ENCODE measurements around the gene BUD13. TPM values are rescaled to one million over a fixed set of nuclear protein-coding genes. Genes with fewer than 3 reads are reported as not detected.
"Not testable (repeated sequence)": the region's sequence is repeated elsewhere in the genome, so short reads cannot be mapped to it uniquely, and the experiment has no call there.

BUD13 gene
- total RNA-seq, 1 donor from 2014 or later, result 18.8 TPM

GRCh38 chr11:116808262-116809175 lies 35.7 kb upstream of the BUD13 start:
- Histone ChIP-seq H3K27ac (ENCODE audit: low read depth, low read length) (no peak overlapping the region), H3K4me3 (ENCODE audit: low read length in 3 of 3) (no peak overlapping the region), H3K9me3 (ENCODE audit: control insufficient read depth in 3 of 3, low read length in 3 of 3) (no peaks in the 10 kb centered on the region), H3K9ac (ENCODE audit: low read depth in 1 of 3, low read length in 3 of 3) (no peak overlapping the region), H3K27me3 (ENCODE audit: control insufficient read depth in 3 of 3, insufficient read depth in 3 of 3, low read length in 3 of 3) (no peaks in the 10 kb centered on the region), H3K36me3 (ENCODE audit: control insufficient read depth in 3 of 3, insufficient read depth in 3 of 3, low read length in 3 of 3) (no peaks in the 10 kb centered on the region), H3K4me1 (ENCODE audit: control insufficient read depth in 3 of 3, insufficient read depth in 3 of 3, low read length in 3 of 3) (no peaks in the 10 kb centered on the region)

- no peaks in the 10 kb centered on the region for H3K9me3 ChIP-seq (ENCODE audit: control insufficient read depth in 3 of 3, low read length in 3 of 3)
- H3K27me3 ChIP-seq (ENCODE audit: control insufficient read depth in 3 of 3, insufficient read depth in 3 of 3, low read length in 3 of 3), result no peaks in the 10 kb centered on the region
- no peaks in the 10 kb centered on the region for H3K4me1 ChIP-seq (ENCODE audit: control insufficient read depth in 3 of 3, insufficient read depth in 3 of 3, low read length in 3 of 3)
- no peak overlapping the region for H3K27ac ChIP-seq (ENCODE audit: low read depth, low read length)
- H3K36me3 ChIP-seq (ENCODE audit: control insufficient read depth in 3 of 3, insufficient read depth in 3 of 3, low read length in 3 of 3), result no peaks in the 10 kb centered on the region
- no peak overlapping the region for H3K9ac ChIP-seq (ENCODE audit: low read depth in 1 of 3, low read length in 3 of 3)
- no peak overlapping the region for H3K4me3 ChIP-seq (ENCODE audit: low read length in 3 of 3)
These were observed 34.9 kb upstream of the BUD13 start for GRCh38 chr11:116807601-116808261.

DNA sequence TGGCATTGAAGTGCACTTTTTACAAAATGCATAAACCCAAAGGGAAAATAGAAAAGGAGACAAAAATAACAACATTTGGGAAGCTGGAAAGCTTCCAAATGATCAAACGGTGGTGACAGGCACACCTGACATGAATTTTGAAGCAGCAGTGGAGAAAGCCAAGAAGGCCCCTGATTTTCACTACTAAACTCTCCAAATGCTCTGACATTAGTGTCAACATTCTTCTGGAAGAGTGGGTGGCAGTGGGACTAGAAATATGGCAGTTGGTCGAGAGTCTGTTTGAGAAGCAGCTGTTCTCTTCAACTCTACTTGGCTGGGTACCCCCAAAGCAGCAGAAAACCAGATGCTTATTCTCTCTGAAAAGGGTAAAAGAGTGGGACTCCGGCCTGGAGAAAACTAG lies 31.2 kb upstream of the BUD13 start:
- H3K27me3 ChIP-seq (ENCODE audit: control insufficient read depth in 3 of 3, insufficient read depth in 3 of 3, low read length in 3 of 3), result peaks cover 0 to 2% (median 0%) of the 10 kb centered on the region in 3 donors
- H3K4me1 ChIP-seq (ENCODE audit: control insufficient read depth in 3 of 3, insufficient read depth in 3 of 3, low read length in 3 of 3), result no peaks in the 10 kb centered on the region
- H3K9me3 ChIP-seq (ENCODE audit: control insufficient read depth in 3 of 3, low read length in 3 of 3), result no peaks in the 10 kb centered on the region
- H3K4me3 ChIP-seq (ENCODE audit: low read length in 3 of 3), result no peak overlapping the region
- H3K36me3 ChIP-seq (ENCODE audit: control insufficient read depth in 3 of 3, insufficient read depth in 3 of 3, low read length in 3 of 3), result no peaks in the 10 kb centered on the region
- no peak overlapping the region for H3K27ac ChIP-seq (ENCODE audit: low read depth, low read length)
- no peak overlapping the region for H3K9ac ChIP-seq (ENCODE audit: low read depth in 1 of 3, low read length in 3 of 3)

DNA sequence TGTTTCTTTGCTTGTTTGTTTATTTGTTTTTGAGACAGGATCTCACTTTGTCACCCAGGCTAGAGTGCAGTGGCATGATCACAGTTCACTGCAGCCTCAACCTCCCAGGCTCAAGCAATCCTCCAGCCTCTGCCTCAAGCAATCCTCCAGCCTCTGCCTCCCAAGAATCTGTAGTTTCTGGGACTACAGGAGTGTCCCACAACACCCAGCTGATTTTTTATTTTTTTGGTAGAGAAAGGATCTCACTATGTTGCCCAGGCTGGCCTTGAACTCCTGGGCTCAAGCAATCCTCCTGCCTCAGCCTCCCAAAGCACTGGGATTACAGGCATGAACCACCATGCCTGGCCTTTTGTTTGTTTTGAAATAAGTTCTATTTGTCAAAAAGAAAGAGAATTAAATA lies 28.9 kb upstream of the BUD13 start:
- H3K27ac ChIP-seq (ENCODE audit: low read depth, low read length); H3K4me1 ChIP-seq (ENCODE audit: control insufficient read depth in 3 of 3, insufficient read depth in 3 of 3, low read length in 3 of 3); H3K9ac ChIP-seq (ENCODE audit: low read depth in 1 of 3, low read length in 3 of 3); H3K36me3 ChIP-seq (ENCODE audit: control insufficient read depth in 3 of 3, insufficient read depth in 3 of 3, low read length in 3 of 3); H3K4me3 ChIP-seq (ENCODE audit: low read length in 3 of 3); H3K27me3 ChIP-seq (ENCODE audit: control insufficient read depth in 3 of 3, insufficient read depth in 3 of 3, low read length in 3 of 3); H3K9me3 ChIP-seq (ENCODE audit: control insufficient read depth in 3 of 3, low read length in 3 of 3): not testable (repeated sequence)

- Histone ChIP-seq H3K27me3 (ENCODE audit: control insufficient read depth in 3 of 3, insufficient read depth in 3 of 3, low read length in 3 of 3) (peaks cover 0 to 2% (median 0%) of the 10 kb centered on the region in 3 donors), H3K4me3 (ENCODE audit: low read length in 3 of 3) (no peak overlapping the region), H3K4me1 (ENCODE audit: control insufficient read depth in 3 of 3, insufficient read depth in 3 of 3, low read length in 3 of 3) (no peaks in the 10 kb centered on the region), H3K9ac (ENCODE audit: low read depth in 1 of 3, low read length in 3 of 3) (no peak overlapping the region), H3K9me3 (ENCODE audit: control insufficient read depth in 3 of 3, low read length in 3 of 3) (no peaks in the 10 kb centered on the region), H3K36me3 (ENCODE audit: control insufficient read depth in 3 of 3, insufficient read depth in 3 of 3, low read length in 3 of 3) (no peaks in the 10 kb centered on the region), H3K27ac (ENCODE audit: low read depth, low read length) (no peak overlapping the region)
These were observed 27.8 kb upstream of the BUD13 start for GRCh38 chr11:116800610-116801009.

DNA sequence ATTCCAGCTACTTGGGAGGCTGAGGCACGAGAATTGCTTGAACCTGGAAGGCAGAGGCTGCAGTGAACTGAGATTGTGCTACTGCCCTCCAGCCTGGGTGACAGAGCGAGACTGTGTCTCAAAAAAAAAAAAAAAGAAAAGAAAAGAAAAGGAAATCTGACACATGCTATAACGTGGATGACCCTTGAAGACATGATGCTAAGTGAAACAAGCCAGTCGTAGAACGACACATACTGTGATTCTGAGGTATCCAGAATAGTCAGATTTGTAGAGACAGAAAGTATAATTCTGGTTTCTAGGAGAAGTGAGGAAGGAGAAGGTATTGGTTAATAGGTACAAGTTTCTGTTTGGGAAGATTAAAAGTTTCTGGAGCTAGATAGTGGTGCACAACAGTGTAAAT lies 25.6 kb upstream of the BUD13 start:
- H3K4me1 ChIP-seq (ENCODE audit: control insufficient read depth in 3 of 3, insufficient read depth in 3 of 3, low read length in 3 of 3), result no peaks in the 10 kb centered on the region
- H3K9me3 ChIP-seq (ENCODE audit: control insufficient read depth in 3 of 3, low read length in 3 of 3), result no peaks in the 10 kb centered on the region
- H3K27me3 ChIP-seq (ENCODE audit: control insufficient read depth in 3 of 3, insufficient read depth in 3 of 3, low read length in 3 of 3), result peaks cover 0 to 2% (median 0%) of the 10 kb centered on the region in 3 donors
- H3K4me3 ChIP-seq (ENCODE audit: low read length in 3 of 3), result no peak overlapping the region
- H3K36me3 ChIP-seq (ENCODE audit: control insufficient read depth in 3 of 3, insufficient read depth in 3 of 3, low read length in 3 of 3), result no peaks in the 10 kb centered on the region
- H3K9ac ChIP-seq (ENCODE audit: low read depth in 1 of 3, low read length in 3 of 3), result no peak overlapping the region
- H3K27ac ChIP-seq (ENCODE audit: low read depth, low read length), result no peak overlapping the region

GRCh38 chr11:116797816-116798215 lies 25.0 kb upstream of the BUD13 start:
- Histone ChIP-seq H3K27me3 (ENCODE audit: control insufficient read depth in 3 of 3, insufficient read depth in 3 of 3, low read length in 3 of 3) (peaks cover 0 to 2% (median 0%) of the 10 kb centered on the region in 3 donors), H3K27ac (ENCODE audit: low read depth, low read length) (no peak overlapping the region)

GRCh38 chr11:116796548-116796947 lies 23.8 kb upstream of the BUD13 start:
- no peak overlapping the region for H3K4me3 ChIP-seq (ENCODE audit: low read length in 3 of 3)
- no peak overlapping the region for H3K9ac ChIP-seq (ENCODE audit: low read depth in 1 of 3, low read length in 3 of 3)
- H3K27me3 ChIP-seq (ENCODE audit: control insufficient read depth in 3 of 3, insufficient read depth in 3 of 3, low read length in 3 of 3), result peaks cover 0 to 2% (median 0%) of the 10 kb centered on the region in 3 donors
- no peak overlapping the region for H3K27ac ChIP-seq (ENCODE audit: low read depth, low read length)
- no peaks in the 10 kb centered on the region for H3K9me3 ChIP-seq (ENCODE audit: control insufficient read depth in 3 of 3, low read length in 3 of 3)
- H3K4me1 ChIP-seq (ENCODE audit: control insufficient read depth in 3 of 3, insufficient read depth in 3 of 3, low read length in 3 of 3), result peaks cover 1 to 3% (median 2%) of the 10 kb centered on the region in 3 donors
- H3K36me3 ChIP-seq (ENCODE audit: control insufficient read depth in 3 of 3, insufficient read depth in 3 of 3, low read length in 3 of 3), result no peaks in the 10 kb centered on the region

More at GRCh38 chr11:116797816-116798215, 25.0 kb upstream of the BUD13 start:
- H3K36me3 ChIP-seq (ENCODE audit: control insufficient read depth in 3 of 3, insufficient read depth in 3 of 3, low read length in 3 of 3), result no peaks in the 10 kb centered on the region
- no peaks in the 10 kb centered on the region for H3K4me1 ChIP-seq (ENCODE audit: control insufficient read depth in 3 of 3, insufficient read depth in 3 of 3, low read length in 3 of 3)
- no peak overlapping the region for H3K9ac ChIP-seq (ENCODE audit: low read depth in 1 of 3, low read length in 3 of 3)
- no peak overlapping the region for H3K4me3 ChIP-seq (ENCODE audit: low read length in 3 of 3)
- no peaks in the 10 kb centered on the region for H3K9me3 ChIP-seq (ENCODE audit: control insufficient read depth in 3 of 3, low read length in 3 of 3)

DNA sequence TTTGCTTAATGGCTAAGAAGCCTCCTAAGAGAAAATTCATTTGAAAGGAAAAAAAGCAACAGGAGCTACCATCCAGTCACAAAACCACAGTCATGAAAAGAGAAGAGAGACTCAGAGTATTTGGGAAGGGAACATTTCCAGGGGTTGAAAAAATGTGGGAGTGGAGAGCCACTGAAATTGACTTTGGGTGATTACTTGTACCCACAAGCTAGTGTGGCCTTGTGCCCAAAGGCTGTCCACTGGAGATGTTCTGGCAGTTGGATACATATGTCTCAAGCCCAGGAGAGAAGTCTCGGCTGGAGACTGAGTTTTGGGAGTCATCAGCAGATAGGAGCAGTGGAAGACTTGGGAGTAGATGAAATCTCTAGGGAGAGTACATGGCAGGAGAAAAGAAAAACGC lies 22.1 kb upstream of the BUD13 start:
- no peak overlapping the region for H3K27ac ChIP-seq (ENCODE audit: low read depth, low read length)
- H3K4me3 ChIP-seq (ENCODE audit: low read length in 3 of 3), result no peak overlapping the region
- peaks cover 5 to 10% (median 7%) of the 10 kb centered on the region in 3 donors for H3K4me1 ChIP-seq (ENCODE audit: control insufficient read depth in 3 of 3, insufficient read depth in 3 of 3, low read length in 3 of 3)
- H3K9ac ChIP-seq (ENCODE audit: low read depth in 1 of 3, low read length in 3 of 3), result no peak overlapping the region
- H3K9me3 ChIP-seq (ENCODE audit: control insufficient read depth in 3 of 3, low read length in 3 of 3), result no peaks in the 10 kb centered on the region
- peaks cover 0 to 3% (median 0%) of the 10 kb centered on the region in 3 donors for H3K27me3 ChIP-seq (ENCODE audit: control insufficient read depth in 3 of 3, insufficient read depth in 3 of 3, low read length in 3 of 3)
- H3K36me3 ChIP-seq (ENCODE audit: control insufficient read depth in 3 of 3, insufficient read depth in 3 of 3, low read length in 3 of 3), result no peaks in the 10 kb centered on the region

DNA sequence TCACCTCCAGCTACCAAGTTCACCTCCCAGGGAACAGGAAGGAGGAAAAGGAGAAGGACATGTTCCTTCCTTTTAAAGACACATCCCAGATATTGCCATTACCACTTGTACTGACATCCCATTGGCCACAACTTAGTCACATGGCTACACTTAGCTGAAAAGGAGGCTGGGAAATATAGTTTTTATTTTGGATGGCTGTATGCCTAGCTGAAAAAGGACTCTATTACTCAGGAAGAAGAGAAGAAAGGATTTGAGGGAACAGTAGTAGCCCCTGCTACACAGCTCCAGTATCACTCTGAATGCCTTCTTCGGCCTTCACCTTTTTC lies 20.9 kb upstream of the BUD13 start:
- no peak overlapping the region for H3K9ac ChIP-seq (ENCODE audit: low read depth in 1 of 3, low read length in 3 of 3)
- H3K4me1 ChIP-seq (ENCODE audit: control insufficient read depth in 3 of 3, insufficient read depth in 3 of 3, low read length in 3 of 3), result peaks cover 5 to 10% (median 7%) of the 10 kb centered on the region in 3 donors
- H3K9me3 ChIP-seq (ENCODE audit: control insufficient read depth in 3 of 3, low read length in 3 of 3), result no peaks in the 10 kb centered on the region
- peaks cover 0 to 3% (median 0%) of the 10 kb centered on the region in 3 donors for H3K27me3 ChIP-seq (ENCODE audit: control insufficient read depth in 3 of 3, insufficient read depth in 3 of 3, low read length in 3 of 3)
- H3K4me3 ChIP-seq (ENCODE audit: low read length in 3 of 3), result no peak overlapping the region
- no peak overlapping the region for H3K27ac ChIP-seq (ENCODE audit: low read depth, low read length)
- H3K36me3 ChIP-seq (ENCODE audit: control insufficient read depth in 3 of 3, insufficient read depth in 3 of 3, low read length in 3 of 3), result no peaks in the 10 kb centered on the region
